ENCODE measurements around the gene TRRAP.
"Not testable (repeated sequence)": the region's sequence is repeated elsewhere in the genome, so short reads cannot be mapped to it uniquely, and the experiment has no call there.

Gene TRRAP

DNA sequence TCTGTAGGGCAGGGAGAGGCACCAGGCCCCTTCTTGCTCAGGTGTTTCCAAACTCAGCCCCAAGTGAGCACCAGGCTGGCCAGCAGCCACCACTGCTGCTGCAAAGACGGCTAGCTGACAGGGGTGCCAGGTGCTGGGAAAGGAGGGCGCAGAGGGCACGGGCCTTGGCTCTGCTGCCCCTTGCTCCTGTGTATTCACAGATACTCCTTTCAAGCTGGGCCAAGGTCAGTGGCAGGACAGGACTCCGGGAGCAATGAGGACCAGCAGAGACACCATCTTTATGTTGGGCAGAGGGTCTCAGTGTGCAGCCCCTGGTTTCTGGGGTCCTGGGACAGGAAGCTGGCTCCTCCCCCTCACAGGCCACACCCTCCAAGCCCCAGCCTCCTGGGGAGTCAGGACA lies 155.4 kb downstream of the TRRAP start:
- DNase-seq, result no peak

DNA sequence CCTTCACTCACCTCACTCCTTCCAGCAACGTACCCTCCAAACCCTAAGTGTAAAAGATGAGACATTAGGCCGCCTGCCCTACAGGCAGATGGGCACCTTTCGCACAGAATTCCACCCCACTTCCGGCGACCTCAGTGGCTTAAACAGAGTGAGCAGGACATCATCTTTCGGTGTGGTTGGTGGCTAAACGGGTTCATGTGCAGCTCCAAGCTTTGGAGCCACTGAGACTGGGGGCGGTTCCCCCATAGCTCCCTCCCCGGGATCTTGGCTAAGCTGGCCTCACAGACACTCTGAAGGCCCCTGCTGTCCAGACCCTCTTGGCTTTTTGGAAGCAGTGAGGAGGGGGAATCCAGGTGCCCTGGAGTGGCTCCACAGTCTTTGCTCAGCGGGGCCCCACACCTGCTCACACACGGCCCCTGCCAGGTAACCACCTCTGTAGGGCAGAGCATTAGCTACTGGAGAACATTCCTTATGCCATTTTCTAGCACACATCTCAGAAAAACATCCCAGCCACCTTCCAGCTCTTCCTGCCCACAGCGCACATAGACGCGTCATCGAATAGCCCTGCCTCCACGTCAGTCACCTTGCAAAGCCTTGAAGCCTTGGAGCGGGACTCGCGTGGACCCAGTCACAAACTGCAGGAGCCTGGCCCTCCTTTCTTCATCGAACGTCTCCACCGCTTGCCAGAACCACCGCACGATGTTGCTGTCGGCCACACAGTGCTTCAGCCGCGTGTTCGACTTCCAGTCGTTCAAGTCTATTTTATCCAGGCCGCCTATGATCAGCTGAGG lies 156.8 kb downstream of the TRRAP start:
- no peak for DNase-seq

DNA sequence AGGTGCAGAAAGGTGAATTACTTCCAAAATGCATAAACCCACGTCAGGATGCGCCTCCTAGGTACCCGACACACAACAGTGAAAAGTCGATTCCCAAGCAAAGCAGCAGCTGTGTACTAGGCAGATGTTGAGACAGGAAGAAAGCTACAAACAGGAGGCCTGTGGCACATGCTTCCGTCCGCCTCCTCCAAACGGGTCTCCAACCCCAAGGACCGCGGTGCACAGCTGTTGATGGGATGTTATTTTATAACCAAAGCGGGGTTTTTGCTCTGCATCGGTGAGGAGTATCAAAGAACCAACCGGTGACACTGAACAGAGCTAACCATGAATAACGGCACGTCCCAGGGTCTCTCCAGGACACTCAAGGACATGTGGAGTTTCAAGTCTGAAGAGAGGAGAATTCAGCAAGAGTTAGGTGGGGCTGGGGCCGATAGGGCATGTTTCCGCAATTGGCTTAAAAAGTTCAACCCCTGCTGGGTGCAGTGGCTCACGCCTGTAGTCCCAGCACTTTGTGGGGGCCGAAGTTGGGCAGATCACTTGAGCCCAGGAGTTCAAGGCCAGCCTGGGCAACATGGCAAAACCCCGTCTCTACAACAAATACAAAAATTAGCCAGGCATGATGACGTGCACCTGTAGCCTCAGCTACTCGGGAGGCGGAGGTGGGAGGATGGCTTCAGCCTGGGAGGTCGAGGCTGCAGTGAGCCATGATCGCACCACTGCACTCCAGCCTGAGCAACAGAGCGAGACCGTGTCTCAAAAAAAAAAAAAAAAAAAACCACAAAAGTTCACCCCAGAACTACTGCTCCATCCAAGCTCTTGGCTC lies 157.6 kb downstream of the TRRAP start:
- no peak for DNase-seq

DNA sequence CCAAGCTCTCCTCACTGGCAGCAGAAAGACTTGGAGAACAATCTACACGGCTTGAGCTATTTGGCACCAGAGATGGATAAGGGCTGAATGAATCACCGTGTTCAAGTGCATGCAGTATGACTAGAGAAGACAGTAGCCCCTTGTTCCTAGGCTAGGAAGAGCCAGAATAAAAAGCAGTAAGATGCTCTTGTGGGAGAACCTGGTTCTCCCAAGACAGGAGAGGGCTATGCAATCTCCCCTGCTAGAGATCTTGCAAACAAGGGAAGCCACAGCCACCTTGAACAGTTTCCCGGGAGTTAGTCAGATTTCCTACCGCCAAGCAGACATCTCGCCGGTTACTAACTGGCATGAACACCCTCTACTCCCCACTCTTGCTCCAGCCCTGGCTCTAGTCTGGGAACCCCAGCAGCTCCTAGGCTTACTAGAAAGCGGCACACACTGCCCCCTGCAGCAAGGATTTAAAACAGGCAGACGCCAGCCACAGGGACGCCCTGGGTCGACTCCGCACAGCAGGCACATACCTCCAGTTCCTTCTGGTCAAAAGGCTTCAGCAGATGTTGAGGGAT lies 158.3 kb downstream of the TRRAP start:
- DNase-seq, result no peak

DNA sequence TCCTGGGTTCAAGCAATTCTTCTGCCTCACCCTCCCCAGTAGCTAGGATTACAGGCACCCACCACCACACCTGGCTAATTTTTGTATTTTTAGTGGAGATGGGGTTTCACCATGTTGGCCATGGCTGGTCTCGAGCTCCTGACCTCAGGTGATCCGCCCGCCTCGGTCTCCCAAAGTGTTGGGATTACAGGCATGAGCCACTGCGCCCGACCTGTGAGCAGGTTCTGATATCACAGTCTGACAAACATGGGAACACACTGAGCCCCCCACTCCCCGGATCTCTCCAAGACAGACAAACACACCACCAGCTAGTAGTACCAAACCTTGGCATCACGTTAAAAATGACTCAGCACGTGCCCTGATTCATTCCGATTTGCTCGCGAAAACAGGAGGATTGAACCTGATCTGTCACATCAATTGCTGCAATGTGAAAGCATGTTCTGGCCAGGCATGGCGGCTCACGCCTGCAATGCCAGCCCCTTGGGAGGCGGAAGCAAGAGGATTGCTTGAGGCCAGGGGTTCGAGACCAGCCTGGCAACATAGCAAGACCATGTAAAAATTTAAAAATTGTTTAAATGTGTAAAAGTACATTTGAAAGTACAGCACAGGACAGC lies 159.1 kb downstream of the TRRAP start:
- no peak for DNase-seq

DNA sequence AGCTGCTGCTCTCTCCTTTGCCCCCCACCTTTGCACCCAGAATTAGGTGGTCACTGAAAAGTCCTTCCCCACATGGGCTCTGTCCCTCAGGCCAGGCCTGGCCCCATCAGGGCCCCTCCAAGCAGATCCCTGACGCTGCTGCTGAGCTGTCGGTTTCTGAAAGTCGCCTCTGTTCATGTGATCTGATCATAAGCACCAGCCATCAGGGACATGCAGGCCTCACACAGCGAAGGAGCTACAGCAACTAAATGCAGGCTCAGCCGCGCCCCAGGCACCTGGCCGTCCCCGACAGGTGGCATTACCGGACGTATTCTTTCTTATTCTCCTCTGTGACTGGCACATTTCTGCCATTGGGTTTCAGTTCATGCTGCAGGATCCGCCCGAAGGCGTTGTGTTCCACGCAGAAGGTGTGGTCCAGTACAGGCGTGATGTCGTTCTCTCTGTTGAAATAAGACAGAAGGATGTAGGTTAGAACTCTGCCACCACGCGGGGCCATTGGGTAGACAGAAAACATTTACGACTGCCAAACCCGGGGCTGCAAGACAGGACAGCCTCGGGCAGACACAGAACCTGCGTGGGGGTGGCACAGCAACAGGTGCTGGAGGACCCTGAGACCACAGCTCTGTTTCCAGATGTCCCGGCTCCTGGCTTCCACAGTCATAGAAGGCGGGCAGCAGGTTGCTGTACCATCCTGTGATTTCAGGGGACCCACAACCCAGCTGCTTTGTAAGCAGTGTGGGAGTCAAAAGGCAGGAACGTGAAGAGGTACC lies 159.9 kb downstream of the TRRAP start:
- no peak for DNase-seq

DNA sequence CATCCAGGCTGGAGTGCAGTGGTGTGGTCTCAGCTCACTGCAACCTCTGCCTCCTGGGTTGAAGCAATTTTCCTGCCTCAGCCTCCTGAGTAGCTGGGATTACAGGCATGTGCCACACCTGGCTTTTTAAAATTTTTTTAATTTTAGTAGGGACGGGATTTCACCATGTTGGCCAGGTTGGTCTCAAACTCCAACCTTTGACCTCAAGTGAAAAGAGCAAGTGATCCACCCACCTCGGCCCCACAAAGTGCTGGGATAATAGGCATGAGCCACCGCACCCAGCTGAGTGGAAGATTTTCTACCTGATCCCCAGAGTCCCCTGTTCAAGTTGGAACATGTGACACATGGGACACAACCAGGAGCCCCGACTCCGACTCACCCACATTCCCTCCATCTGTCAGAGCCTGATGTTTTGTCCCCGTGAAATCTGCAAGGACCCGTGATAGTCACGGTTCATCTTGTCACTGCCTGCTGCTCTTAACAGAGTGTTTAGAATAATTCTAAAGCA lies 161.1 kb downstream of the TRRAP start:
- no peak for DNase-seq

DNA sequence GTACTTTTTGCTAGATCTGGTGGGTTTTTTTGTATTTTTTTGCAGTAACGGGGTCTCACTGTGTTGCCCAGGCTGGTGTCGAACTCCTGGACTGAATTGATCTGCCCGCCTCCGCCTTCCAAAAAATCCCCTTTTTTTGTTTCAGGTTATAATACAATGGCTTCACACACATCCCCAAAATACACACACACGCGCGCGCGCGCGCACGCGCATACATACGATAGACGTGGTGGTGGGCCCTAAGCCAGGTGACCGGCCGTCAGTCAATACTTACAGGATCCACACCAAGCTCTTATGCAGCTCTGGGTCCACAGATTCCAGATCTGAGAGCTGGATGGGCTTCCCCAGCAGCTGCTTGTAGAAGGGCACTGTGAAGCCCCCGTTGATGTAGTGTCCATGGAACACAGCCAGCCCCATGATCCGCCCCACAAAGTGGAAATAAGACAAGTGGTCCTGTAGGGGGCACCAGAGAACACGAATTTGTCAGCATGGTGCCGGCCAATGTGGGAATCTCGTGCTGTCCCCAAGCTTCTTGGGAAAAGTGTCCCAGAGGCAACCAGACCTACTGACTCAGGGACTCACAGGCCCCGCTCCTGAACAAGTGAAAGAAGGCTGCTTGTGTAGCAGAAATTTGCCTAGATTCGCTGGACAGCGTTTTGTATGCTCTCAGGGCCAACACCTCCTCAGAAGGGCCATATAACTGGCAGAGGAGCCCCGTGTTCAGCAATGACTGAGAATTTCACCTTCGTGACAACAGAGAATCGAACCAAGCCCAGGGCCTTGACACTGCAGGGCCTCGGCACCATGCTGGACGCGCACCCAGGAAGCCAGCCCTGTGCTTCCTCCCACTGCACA lies 162.0 kb downstream of the TRRAP start:
- peak; percentile 38 to 63 for DNase-seq

DNA sequence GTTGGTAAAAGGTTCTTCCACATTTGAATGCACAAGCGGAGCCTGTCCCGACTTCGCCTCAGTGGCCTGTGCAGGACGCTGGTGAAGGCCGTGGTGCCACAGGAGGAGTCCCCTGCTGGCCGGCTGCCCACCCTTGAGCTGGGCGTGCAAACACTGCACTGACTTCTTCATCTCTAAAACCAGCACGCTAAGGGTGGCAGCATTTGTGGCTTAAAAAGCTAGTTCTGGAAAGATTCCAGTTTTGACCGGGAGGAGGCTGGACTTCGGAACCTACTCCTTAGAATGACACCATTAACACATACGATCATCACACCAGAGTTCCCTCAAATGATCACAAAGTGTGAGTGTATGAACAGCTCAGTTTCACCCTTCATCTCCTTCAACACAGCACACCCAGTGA lies 163.2 kb downstream of the TRRAP start:
- no peak for DNase-seq

DNA sequence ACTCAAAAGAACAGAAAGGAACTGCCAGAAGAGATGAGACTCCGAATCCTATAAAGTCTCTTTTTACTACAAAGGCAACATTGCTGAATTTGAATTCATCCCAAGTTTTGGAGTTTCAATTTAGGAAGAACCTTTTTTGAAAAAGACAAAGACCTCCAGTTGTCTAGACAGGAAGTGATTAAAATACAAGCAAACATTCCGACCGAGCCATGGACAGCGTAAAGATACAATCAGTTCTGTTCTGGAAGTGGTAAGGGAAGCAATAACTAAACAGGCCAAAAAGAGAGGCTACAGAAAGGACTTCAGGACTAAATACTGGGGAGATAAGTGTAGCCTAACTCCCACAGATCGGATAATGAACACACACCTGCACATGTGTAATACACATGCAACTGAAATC lies 164.6 kb downstream of the TRRAP start:
- no peak for DNase-seq

DNA sequence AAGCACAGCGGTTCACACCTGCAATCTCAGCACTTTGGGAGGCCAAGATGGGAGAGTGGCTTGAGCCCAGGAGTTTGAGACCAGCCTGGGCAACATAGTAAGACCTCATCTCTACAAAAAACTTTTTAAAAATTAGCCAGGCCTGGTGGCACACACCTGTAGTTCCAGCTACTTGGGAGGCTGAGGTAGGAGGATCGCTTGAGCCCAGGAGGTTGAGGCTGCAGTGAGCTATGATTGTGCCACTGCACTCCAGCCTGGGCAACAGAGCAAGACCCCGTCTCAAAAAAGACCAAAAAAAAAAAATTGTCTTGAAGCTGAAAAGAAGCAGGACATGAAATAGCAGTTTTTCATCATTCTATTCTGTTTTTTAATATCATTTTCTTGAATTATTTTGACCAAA lies 166.5 kb downstream of the TRRAP start:
- DNase-seq, result not testable (repeated sequence)

DNA sequence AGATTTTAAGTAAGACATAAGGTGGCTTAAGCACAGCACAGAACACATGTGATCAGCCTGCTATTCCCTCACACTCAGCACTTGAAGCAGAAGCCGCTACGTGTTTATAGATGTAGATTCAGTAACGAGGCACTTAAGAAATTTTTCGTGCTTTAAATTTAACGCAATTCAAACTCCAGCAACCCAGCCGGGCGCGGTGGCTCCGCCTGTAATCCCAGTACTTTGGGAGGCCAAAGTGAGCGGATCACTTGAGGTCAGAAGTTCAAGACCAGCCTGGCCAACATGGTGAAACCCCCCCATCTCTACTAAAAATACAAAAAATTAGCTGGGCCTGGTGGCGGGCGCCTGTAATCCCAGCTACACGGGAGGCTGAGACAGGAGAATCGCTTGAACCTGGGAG lies 167.9 kb downstream of the TRRAP start:
- not testable (repeated sequence) for DNase-seq

DNA sequence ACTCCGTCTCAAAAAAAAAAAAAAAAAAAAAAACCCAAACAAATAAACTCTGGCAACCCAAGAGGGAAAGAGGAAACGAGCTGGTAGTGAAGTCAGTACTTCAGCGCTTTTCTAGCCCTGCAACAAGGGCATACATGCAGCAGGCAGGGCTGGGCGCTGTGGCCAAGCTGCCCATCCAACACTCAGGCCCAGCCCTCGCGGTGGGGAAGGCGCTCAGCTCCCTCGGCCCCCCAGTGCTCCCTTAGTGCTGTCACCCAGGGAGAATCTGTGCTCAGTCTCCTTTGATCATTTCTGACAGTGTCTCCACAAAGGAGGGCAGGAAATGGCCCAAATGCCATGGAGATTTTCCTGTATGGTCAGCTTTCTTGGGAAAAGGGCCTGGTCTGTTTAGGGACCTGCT lies 168.4 kb downstream of the TRRAP start:
- no peak for DNase-seq

DNA sequence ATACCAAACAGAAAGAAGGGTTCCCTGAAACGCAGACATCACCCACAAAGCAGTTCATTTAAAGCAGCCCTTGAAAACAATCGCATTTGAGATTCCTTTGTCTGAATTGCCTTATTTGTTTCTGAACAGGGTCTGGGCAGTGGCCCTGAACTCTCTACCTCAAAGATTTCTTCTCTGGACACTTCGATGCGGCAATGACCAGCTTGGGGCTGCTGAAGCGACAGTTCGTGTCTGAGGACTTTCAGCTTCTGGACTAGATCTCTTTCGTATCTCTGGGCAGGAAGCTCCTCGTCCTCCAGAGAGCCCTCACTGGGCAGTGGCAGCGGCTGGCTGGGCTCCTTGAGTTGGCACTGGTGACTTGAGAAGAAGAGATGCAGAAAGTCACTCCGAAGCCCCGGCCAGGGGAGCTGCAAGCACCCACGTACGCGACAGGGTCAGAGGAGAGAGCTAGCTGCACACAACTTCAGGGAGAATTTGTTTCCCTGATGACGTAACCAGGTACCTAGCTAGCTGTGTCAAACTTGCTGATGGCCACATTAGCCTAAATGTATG lies 169.3 kb downstream of the TRRAP start:
- DNase-seq, result no peak

DNA sequence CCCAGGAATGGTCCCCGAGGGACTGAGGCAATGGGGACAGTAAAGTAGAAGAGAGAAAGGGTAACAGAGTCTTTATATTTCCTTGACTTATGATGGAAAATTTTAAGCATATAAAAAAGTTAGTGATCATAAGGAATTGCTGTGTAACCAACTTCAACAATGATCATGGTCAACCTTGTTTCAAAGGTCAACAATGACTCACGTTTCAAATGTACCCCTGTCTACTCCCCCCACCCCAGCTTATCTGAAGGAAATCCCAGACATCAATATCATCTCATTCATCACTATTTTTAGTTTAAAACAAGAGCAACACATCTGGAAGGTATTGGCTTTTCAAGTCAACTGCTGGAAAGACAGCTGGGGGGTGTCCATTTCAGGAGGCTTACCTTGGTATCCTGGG lies 172.6 kb downstream of the TRRAP start:
- no peak for DNase-seq

DNA sequence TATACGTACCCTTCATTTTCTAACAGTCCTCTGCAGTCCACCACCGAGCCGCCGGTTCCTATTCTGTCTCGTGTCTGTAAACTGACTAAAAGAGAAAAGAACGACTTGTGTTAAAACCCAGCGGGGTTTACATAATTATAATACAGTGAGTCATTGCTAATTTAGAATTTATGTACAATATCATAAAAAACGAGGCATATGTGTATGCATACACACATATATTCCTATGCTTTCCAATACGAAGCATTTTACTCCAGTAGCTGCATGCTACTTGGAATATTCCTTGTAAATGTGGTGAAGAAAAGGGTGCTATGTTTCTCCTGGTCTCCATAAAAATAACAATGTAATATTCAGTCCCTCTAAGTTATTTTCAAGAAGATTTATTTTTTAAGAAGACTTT lies 176.4 kb downstream of the TRRAP start:
- DNase-seq, result no peak

DNA sequence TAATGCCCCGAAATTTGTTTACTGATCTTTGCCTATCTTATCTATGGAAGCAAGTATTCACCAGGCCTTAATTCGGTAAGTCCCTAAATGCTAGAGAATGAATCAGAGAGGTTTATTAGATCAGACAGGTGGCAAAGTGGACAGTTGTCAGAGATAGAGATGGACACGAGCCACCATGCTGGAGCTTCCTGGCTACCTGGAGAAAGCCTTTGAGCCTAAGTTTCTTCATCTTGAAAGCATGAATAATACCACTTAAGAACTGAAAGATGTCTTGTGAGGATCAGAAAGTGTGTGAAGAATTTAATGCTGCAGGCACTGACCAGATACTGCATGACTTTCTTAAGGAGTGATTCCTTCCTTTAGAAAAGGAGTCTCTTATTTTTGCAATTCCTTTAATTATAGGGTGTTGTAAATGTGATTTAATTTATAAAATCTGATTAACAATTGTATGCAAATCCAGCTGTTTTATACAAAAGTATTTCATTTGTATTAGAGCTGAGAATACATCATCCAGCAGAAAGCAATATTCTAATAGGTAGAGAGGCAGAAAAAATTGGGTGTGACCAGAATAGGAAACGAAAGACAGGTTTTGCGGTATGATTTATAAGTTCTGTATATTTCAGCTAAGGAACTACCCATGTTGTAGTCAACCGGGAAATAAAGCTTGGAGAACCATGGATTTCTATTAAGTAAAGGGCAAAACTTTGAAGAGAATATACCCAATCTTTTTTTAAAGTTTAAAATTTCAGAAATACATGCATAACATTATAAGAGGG lies 182.9 kb downstream of the TRRAP start:
- DNase-seq, result no peak

Measured in NCI-H187 (cell line).